Activated CD4-positive, alpha-beta T cell treated with anti-CD3 and anti-CD28 coated beads, Interleukin-10, Interleukin-2, amounts not matched to agents 100 ng/mL and 50 ng/mL, durations not matched to agents 16 hours and 8 hours (primary cell): ENCODE data around the gene OPN3.
A peak's percentile ranks its signal among the peaks of the same experiment; 100 is the strongest.

Experiments
- DNase-seq: peaks from one replicate; pipeline ENCODE4 v3.0.0-alpha.2; 2020

Gene OPN3

GRCh38 chr1:241615043-241615974, 24.9 kb downstream of the OPN3 start:
- DNase-seq: no peak

GRCh38 chr1:241614572-241614971, 25.6 kb downstream of the OPN3 start:
- no peak for DNase-seq

- no peak for DNase-seq
Observed at GRCh38 chr1:241614144-241614543, 26.0 kb downstream of the OPN3 start.

- no peak for DNase-seq
Observed at GRCh38 chr1:241612533-241613477, 27.4 kb downstream of the OPN3 start.

GRCh38 chr1:241611736-241612135, 28.4 kb downstream of the OPN3 start:
- no peak for DNase-seq

- DNase-seq: peak; percentile 66
Observed at GRCh38 chr1:241611063-241611462, 29.1 kb downstream of the OPN3 start.

DNA sequence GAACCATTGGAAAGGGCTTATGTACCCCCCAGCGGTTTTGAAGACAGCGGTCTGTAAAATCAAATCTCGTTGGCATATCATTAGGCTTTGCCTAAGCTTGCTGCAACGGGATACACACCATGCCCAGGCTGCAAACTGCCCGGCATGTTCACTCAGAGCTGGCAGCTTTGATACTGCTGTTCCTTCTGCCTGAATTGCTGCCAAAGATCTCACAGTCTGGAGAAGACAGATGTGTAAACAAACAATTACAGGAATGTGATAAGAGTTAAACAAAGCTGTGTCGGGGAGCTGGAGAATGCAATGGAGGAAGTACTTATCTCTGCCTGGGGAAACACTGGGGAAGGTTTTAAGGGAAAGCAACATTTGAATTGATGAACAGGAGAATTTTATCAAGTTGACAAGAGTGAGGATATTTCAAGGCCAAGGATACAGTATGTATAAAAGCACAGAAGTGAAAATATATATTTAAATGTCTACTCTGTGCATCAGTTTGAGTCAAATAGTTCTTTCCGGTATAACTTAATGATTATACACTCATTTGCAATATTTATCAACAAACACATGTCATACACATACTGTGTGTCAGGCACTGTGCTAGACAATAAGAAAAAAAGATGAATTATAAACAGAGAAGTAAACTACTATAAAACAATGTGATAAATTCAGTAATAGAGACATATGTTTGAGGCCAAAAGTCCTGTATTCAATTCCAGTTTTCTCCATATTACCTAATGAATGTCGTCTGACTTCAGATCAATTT, 29.9 kb downstream of the OPN3 start:
- no peak for DNase-seq

GRCh38 chr1:241608379-241609033, 31.7 kb downstream of the OPN3 start:
- DNase-seq: peak; percentile 5

DNA sequence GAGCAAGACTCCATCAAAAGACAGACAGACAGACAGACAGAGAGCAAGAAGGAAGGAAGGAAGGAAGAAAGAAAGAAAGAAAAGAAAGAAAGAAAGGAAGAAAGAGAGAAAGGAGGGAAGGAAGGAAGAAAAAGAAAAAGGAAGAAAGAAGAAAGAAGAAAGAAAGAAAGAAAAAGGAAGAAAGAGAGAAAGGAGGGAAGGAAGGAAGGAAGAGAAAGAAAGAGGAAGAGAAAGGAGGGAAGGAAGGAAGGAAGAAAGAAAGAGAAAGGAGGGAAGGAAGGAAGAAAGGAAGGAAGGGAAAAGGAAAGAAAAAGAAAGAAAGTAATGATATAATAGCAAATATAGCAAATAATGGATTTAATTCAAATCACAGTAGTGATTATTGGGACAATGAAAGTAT, 32.7 kb downstream of the OPN3 start:
- no peak for DNase-seq

DNA sequence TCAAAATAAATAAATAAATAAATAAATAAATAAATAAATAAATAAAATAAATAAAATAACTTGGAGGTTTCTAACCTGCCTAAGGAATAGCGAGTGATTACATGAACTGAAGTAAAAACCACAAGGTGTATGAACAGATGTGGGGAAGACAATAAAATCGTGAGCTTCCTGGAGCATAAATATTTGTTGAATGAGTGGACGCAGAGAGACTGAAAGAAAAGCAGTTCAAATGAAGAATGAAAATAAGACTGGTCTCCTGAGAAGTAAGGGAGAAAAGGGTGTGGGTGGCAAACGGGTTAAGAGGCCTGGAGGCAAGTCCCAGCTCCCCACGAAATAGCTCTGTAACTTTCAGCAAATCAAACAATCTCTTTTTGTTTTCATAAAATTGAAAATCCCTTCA, 33.6 kb downstream of the OPN3 start:
- DNase-seq: no peak

DNA sequence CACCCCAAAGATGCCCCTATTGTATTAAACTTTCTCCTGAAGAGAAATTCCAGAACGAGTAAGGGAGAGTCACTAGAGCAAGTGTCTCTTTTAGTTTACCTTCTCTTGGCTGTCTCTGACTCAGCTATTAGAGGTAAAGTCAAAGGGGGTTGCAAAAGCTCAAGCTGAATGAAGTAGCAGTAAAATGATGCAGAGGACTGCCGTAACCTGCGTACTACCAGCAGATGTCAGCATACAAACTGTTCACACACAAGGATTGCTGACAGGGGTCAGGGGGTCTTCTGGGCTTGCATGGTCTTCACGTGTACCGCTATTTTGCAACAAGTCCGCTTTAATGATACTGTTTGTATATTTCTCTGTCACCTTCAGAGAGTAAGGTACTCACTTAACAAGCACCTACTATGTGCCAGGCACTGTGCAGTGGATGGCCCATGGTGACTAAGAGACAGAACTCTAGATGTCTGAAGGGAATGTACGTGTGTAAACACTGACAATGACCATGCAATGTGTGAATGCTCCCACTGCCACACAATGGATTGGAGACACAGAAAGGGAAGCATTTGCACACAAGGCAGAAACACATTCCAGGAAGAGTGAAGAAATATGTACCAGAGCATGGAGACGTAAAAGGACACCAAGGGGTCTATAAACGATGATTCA, 34.9 kb downstream of the OPN3 start:
- peak; percentile 5 for DNase-seq

- no peak for DNase-seq
Observed at GRCh38 chr1:241603731-241604245, 36.4 kb downstream of the OPN3 start.

GRCh38 chr1:241600496-241600901, 39.7 kb downstream of the OPN3 start:
- peak; percentile 40 for DNase-seq

DNA sequence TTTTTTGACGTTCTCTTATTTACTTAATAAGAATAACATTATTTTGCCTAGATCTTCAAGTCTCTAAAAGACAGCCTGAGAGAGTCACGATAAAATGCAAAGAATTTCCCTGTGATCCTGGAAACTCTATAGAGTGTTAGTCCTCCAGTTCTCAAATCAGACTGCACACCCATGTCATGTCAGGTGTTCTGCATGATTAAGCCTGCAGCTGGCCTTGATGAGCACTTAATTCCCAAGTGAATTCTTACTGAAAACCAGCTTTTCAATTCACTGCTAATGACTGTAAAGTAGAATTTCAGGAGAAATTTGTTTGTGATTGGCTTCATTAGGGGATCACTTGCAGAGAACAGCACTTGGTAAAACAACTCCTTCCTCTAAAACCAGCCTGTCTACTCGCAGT, 41.9 kb downstream of the OPN3 start:
- no peak for DNase-seq

DNA sequence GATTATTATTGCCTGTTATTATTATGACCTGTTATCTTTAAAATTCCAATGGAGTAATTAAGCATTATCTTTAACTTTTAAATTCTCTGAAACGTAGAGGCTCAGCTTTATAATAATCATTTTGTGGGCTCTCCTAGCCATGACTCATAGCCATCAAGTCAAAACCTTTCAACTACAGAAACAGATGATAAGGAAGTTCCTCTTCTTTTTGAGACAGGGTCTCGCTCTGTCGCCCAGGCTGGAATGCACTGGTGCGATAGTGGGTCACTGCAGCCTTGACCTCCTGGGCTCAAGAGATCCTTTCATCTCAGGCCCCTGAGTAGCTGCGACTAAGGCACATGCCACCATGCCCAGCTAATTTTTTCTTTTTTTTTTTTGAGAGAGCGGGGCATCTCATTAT, 43.5 kb downstream of the OPN3 start:
- no peak for DNase-seq

DNA sequence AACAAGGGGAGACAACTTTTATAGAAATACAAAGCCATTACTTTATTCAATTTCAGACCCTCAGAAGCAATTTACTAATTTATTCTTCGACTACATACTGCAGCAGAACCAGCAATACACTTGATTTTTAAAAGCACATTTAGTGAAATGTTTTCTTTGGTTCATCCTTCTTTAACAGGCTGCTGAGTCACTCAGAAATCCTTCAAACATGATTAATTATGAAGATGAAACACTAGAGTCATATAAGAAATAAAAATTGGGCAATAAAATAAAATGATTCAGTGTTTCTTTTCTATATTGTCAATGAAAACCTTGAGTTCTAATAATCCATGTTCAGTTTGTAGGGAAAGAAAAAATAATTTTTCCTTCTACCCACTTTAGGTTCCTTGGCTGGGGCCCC, 47.0 kb downstream of the OPN3 start:
- DNase-seq: no peak

GRCh38 chr1:241592273-241592958, 47.8 kb downstream of the OPN3 start:
- peak; percentile 69 for DNase-seq

DNA sequence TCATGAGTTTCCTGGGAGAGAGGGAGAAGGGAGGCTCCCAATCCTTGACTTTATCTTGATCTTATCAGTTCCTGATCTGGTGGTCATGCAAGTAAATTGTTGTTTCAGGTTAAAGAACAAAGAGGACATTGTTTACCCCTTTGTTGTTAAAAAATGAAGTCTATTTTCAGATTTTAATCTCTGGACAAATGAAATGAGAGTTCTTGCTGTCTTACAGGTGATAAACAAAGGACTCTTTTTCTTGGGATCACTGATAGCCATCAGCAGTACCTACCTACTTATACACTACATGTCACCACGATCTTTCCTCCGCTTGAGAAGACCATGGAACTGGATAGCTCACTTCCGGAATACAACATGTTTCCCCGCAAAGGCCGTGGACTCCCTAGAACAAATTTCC, 48.4 kb downstream of the OPN3 start:
- DNase-seq: no peak

- DNase-seq: no peak
Observed at GRCh38 chr1:241591317-241591716, 48.9 kb downstream of the OPN3 start.

GRCh38 chr1:241590719-241591118, 49.5 kb downstream of the OPN3 start:
- DNase-seq: no peak

GRCh38 chr1:241589521-241589920, 50.6 kb downstream of the OPN3 start:
- no peak for DNase-seq
